TTC549 (cell line): ENCODE results near the gene ISYNA1.
A peak's percentile ranks its signal among the peaks of the same experiment; 100 is the strongest.
"Not testable (repeated sequence)": the region's sequence is repeated elsewhere in the genome, so short reads cannot be mapped to it uniquely, and the experiment has no call there.

Experiments used
- FAIRE-seq: peaks from 2 replicates; lab custom pipeline; 2012; peaks lifted over from hg19 to GRCh38; lab: Jason Lieb, UNC

Gene ISYNA1

GRCh38 chr19:18419195-18419698, 18.7 kb downstream of the ISYNA1 start, which contains the start of gene SSBP4:
SSBP4 (plus strand) TSS chr19:18419398; CDS start chr19:18419649, 251 bp downstream.
- FAIRE-seq = no peak

- no peak for FAIRE-seq
These were observed 19.3 kb downstream of the ISYNA1 start for GRCh38 chr19:18418483-18419194.

DNA sequence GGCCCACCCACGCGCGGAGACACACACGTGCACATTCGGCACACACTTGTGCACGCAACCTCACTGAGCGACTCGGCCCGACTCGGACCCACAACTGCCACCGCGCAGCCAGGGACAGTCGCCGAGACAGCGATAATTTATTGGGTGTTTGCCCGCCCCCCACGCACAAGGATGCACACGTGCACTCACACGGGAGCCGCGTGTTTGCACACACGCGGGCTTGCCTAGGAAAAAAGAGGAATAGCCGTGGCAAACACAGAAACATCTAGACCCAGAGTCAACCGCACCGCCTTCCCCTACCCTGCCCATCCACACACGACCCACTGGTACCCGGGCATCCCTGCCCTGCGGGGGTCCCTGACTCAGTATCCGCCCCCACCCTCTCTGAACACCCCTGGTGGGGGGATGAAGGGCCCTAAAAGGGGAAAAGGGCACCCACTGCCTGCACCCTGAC, 19.9 kb downstream of the ISYNA1 start:
- no peak for FAIRE-seq

DNA sequence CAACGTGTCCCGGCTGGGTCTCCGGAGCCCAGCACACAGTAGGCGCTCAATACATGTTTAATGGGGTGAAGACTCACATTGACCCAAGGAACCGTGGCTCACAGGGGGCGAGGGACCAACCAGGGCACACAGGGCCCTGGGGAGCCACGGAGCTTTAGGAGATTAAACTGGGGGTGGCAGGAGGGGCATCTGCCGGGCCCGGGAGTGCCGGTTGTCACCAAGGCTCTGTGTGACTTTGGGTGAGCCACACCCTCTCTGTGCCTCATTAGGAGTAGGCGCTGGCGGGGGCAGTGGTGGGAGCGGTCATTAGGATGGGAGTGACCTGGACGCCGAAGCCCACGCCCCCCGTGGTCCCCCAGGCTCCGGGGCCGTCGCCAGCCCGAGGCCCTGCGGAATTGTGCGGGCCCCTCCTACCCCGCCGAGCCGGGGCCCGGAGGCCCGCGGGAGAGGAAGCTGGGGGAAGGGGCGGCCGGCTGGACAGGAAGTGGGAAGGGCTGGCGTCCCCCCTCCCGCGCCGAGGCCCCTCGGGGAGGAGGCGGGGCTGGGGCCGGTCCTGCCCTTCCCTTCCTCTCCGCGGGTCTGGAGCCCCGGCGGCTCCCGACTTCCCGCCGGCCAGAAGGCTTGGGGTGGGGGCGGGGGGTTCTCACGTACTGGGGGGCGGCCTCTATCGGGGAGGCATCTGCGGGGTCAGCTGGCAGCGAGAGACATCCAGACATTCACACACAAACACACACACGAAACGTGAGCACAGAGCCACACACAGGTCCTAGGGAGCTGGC, 20.5 kb downstream of the ISYNA1 start:
- peak; percentile 19 for FAIRE-seq

DNA sequence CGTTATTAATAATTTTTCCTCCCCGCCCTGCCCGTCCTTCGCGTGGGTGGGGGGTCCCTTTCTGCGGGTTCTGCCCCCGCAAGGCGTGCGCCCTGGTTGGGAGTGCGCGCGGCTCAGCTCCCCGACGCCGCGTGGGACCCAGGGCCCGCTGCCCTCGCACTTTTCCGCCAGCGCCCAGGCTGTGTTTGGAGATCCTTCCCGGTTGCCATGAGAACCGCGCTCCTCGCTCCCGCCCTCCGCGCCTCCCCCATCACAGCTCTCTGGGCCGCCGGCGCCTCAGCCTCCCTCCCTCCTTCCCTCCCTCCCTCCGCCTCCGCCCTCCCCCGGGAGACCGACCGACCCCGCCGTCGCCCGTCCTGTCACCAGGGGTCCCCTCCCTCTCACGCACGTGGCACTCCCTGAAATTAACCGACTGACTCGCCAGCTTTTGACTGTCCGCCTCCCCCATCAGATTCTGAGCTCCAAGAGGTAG, 21.1 kb downstream of the ISYNA1 start:
- no peak for FAIRE-seq

- peak; percentile 25 for FAIRE-seq
These were observed 22.6 kb downstream of the ISYNA1 start for GRCh38 chr19:18415178-18415867.

- no peak for FAIRE-seq
These were observed 23.3 kb downstream of the ISYNA1 start for GRCh38 chr19:18414504-18415177.

- no peak for FAIRE-seq
These were observed 25.2 kb downstream of the ISYNA1 start for GRCh38 chr19:18412610-18413239.

- FAIRE-seq = no peak
These were observed 29.9 kb downstream of the ISYNA1 start for GRCh38 chr19:18408053-18408476.

GRCh38 chr19:18406749-18407148, 31.2 kb downstream of the ISYNA1 start:
- no peak for FAIRE-seq

DNA sequence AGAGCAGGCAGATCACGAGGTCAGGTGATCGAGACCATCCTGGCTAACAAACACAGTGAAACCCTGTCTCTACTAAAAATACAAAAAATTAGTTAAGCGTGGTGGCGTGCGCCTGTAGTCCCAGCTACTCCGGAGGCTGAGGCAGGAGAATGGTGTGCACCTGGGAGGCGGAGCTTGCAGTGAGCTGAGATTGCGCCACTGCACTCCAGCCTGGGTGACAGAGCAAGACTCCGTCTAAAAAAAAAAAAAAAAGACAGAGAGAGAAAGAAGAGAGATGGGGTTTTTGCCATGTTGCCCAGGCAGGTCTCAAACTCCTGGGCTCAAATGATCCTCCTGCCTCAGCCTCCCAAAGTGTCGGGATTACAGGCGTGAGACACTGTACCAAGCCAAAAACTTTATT, 32.2 kb downstream of the ISYNA1 start:
- FAIRE-seq = not testable (repeated sequence)

DNA sequence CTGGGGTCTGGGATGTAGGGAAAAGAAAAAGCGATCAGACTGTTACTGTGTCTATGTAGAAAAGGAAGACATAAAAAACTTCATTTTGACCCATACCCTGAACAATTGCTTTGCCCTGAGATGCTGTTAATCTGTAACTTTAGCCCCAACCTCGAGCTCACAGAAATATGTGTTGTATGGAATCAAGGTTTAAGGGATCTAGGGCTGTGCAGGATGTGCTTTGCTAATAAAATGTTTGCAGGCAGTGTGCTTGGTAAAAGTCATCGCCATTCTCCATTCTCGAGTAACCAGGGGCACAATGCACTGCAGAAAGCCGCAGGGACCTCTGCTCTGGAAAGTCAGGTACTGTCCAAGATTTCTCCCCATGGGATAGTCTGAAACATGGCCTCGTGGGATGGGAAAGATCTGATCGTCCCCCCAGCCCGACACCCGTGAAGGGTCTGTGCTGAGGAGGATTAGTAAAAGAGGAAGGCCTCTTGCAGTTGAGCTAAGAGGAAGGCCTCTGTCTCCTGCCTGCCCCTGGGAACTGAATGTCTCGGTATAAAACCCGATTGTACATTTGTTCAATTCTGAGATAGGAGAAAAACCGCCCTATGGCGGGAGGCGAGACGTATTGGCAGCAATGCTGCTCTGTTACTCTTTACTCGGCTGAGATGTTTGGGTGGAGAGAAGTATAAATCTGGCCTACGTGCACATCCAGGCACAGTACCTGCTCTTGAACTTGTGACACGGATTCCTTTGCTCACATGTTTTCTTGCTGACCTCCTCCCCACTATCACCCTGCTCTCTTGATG, 35.3 kb downstream of the ISYNA1 start:
- not testable (repeated sequence) for FAIRE-seq

- peak; percentile 58 for FAIRE-seq
These were observed 36.3 kb downstream of the ISYNA1 start for GRCh38 chr19:18401580-18402112.

DNA sequence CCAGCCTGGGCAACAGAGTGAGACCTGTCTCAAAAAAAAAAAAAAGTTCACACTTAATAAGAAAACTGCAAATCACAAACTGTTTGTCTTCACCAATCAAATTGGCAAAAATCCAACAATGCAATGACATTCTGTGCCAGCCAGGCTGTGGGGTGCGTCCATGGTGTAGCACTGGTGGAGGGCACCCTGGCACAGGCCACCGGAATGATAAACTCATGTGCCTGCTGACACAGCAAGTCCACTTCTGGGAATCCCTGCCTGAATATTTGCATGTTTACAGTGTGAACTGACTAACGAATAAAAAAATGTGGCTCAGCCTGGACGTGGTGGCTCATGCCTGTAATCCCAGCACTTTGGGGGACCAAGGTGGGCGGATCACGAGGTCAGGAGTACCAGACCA, 38.9 kb downstream of the ISYNA1 start:
- FAIRE-seq = no peak

DNA sequence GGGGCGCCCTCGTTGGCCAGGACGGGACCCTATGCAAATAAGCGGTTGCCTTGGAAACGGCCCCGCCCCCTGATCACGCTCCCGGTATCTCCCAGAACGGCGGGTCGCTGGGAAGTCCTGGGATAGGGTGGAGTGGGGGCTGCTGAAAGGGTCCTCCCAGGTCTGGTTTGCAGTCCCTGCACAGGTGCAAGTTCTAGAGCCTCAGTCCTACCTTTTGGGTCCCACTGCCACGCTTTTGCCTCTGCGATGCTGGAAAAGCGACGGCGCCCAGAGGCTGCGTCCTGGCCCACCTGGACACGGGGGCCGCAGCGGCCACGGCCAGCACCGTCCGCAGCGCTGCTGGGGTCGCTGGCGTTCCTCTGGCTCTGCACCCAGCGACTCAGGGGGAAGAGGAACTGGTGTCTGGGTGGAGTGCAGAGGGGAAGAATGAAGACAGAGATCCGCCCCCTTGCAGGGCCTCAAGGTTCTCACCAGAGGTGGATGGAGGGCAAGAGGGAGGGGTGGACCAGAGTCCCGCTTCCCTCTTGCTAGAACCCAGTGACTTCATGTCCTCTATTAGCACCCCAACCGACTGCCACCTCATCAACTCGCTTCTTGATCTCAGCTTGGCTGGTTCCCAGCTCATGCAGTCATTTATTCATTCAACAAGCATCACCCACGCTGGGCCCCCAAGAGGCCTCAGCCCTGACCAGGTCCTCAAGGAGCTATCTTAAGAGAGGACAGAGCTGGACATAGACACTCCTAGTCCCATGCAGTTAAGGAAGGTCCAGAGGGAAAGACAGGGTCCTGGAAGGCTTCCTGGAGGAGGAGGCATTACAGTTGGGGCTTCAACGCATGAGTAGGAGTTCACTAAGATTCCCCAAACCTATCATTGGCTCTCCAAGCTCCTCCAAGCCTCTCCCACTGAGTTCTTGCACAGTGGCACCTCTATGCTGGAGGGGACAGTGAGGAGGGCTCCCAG, 40.4 kb downstream of the ISYNA1 start, which contains the start of gene LRRC25:
Gene LRRC25, minus strand, starts transcription at position 381 of the 961 bp plus-strand sequence. CDS start 659 bp downstream, outside the sequence.
- no peak for FAIRE-seq

DNA sequence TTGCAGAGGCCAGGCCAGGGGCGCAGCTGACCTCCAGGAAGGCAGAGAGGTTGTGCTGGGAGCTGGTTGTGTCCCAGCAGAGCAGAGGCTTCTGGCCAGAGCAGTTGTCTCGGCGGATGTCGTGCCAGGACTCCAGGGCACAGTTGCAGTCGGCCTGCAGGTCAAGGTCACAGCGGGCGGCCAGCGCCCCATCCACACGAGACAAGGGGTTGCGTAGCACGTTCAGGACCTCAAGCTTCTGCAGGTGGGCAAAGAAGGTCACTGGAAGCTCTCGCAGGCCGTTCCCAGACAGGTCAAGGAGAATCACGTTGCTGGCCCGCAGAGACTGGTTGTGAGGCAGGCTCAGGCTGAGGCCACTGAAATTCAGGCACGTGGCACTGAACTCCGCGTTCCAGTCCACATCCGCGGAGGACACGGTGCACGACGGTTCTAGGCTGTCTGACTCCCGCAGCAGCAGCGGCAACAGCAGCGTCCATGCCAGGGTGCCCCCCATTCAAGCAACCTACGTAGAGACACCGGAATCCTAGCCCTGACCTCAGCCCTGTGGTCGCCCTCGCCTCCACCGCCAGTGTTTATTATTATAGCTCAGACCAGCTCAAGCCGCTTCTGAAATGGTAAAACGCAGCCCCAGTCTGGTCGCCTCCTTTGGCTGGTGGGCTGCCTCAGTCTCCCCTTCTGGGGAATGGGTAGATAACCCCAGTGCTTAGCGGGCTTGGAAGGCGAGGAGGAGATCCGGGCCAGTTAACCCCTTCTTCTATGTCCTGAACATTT, 41.3 kb downstream of the ISYNA1 start:
- no peak for FAIRE-seq

DNA sequence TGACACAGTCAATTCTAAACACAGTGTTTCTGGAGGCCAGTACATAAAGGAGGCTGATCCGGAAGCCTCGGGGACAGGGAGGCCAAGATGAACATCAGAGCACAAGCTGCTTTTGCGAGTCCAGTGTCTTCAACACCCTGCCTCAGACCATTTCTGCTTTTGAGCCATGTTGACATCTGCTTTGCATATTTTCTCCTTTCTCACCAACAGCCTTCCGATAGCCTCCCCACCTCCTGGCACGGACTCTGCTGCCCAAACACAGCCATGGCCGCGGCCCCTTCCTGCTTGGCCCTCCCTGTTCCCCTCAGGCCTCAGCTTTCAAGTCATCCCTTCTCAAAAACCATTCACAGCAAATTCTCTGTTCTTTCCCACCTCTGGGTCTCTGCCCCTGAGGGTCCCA, 44.1 kb downstream of the ISYNA1 start:
- no peak for FAIRE-seq

- no peak for FAIRE-seq
These were observed 45.0 kb downstream of the ISYNA1 start for GRCh38 chr19:18392926-18393325.
